ENCODE results near the gene SUOX.
A peak's percentile ranks its signal among the peaks of the same experiment; 100 is the strongest.
"Not testable (repeated sequence)": the region's sequence is repeated elsewhere in the genome, so short reads cannot be mapped to it uniquely, and the experiment has no call there.

SUOX gene

DNA sequence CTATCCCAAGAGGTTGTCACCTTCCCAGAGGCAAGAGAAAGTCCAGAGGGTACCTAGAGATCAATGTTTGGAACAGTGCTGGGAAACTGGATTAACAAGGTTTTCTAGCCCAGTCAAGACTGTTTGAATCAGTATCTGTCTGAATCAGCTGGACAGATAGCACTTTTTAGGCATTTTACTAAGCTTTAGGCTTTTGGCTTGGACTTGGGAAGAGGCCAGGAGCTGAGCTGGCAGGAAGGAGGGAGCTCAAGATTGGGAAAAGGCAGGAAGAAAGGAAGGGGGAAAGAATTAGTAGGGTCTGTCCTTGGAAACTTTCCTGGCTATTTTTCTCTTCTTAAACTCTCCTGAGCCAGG, 32.1 kb downstream of the SUOX start:
- H3K27ac Mint-ChIP-seq: peak overlapping the region; percentile 81
- no peaks in the 10 kb centered on the region for H3K27me3 Mint-ChIP-seq
- H3K4me3 Mint-ChIP-seq: no peak overlapping the region
- peaks cover 25% of the 10 kb centered on the region for H3K4me1 Mint-ChIP-seq
- no peaks in the 10 kb centered on the region for H3K9me3 Mint-ChIP-seq
- peaks cover 14% of the 10 kb centered on the region for H3K36me3 Mint-ChIP-seq

DNA sequence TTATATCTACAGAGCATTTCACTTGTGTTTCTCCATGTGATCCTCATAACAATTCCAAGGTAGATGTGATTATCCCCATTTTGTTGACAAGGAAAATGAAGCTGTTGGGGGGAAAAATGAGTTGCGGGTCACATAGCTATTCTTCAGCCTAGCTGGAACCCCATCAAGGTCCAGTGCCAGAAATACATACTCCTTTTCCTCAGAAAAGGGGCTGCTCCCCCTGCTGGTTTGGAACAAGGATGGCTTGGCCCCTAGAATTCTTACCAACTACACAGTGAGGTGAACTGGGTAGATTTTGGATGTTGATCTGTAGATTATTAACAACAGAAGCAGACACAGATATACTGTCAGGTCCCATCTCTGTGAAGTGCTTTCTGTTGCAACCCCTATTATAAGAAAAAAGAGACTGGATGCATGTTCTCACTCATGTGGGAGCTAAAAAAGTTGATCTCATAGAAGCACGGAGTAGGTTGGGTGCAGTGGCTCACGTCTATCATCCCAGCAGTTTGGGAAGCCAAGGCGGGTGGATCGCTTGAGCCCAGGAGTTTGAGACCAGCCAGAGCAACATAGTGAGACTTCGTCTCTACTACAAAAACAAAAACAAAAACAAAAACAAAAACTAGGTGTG, 32.7 kb downstream of the SUOX start:
- peaks cover 16% of the 10 kb centered on the region for H3K36me3 Mint-ChIP-seq
- no peak overlapping the region for H3K4me3 Mint-ChIP-seq
- peaks cover 25% of the 10 kb centered on the region for H3K4me1 Mint-ChIP-seq
- peak overlapping the region; percentile 19 for H3K27ac Mint-ChIP-seq
- H3K9me3 Mint-ChIP-seq: no peaks in the 10 kb centered on the region
- no peaks in the 10 kb centered on the region for H3K27me3 Mint-ChIP-seq

GRCh38 chr12:56031987-56032386, 34.9 kb downstream of the SUOX start:
- Mint-ChIP-seq H3K27ac (peak overlapping the region; percentile 95), H3K4me3 (peak overlapping the region; percentile 47), H3K4me1 (peaks cover 25% of the 10 kb centered on the region), H3K27me3 (no peaks in the 10 kb centered on the region), H3K36me3 (peaks cover 20% of the 10 kb centered on the region), H3K9me3 (no peaks in the 10 kb centered on the region)

- peak overlapping the region; percentile 73 for H3K27ac Mint-ChIP-seq
- H3K4me1 Mint-ChIP-seq: peaks cover 15% of the 10 kb centered on the region
- no peaks in the 10 kb centered on the region for H3K9me3 Mint-ChIP-seq
- no peaks in the 10 kb centered on the region for H3K27me3 Mint-ChIP-seq
- H3K36me3 Mint-ChIP-seq: peaks cover 18% of the 10 kb centered on the region
- H3K4me3 Mint-ChIP-seq: no peak overlapping the region
Observed at GRCh38 chr12:56034586-56035332, 37.7 kb downstream of the SUOX start.

- Mint-ChIP-seq H3K4me1 (peaks cover 20% of the 10 kb centered on the region), H3K9me3 (no peaks in the 10 kb centered on the region), H3K36me3 (peaks cover 13% of the 10 kb centered on the region), H3K27ac (peak overlapping the region; percentile 67), H3K27me3 (no peaks in the 10 kb centered on the region), H3K4me3 (no peak overlapping the region)
Observed at GRCh38 chr12:56037161-56037560, 40.1 kb downstream of the SUOX start.

GRCh38 chr12:56038022-56038655, 41.1 kb downstream of the SUOX start:
- Mint-ChIP-seq H3K36me3 (peaks cover 16% of the 10 kb centered on the region), H3K27ac (no peak overlapping the region), H3K27me3 (no peaks in the 10 kb centered on the region), H3K4me3 (no peak overlapping the region), H3K4me1 (peaks cover 23% of the 10 kb centered on the region), H3K9me3 (no peaks in the 10 kb centered on the region)

DNA sequence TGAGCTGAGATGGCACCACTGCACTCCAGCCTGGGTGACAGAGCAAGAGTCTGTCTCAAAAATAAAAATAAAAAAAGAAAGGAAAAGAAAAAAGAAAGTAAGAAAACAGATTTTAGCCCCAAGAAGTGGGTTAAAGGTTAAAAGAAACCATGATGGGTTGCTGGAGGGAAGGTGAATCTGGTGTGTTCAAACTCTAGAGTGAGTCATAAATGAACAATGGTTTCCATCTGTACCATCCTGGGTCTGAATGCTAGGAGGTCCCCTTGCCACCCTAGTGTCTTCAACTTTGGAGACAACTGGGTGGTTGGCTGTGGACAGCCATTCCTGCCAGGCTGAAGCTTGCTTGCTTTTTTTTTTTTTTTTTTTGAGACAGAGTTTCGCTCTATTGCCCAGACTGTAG, 43.1 kb downstream of the SUOX start:
- peak overlapping the region; percentile 100 for H3K4me3 Mint-ChIP-seq
- peaks cover 22% of the 10 kb centered on the region for H3K36me3 Mint-ChIP-seq
- no peaks in the 10 kb centered on the region for H3K27me3 Mint-ChIP-seq
- peak overlapping the region; percentile 77 for H3K27ac Mint-ChIP-seq
- H3K9me3 Mint-ChIP-seq: no peaks in the 10 kb centered on the region
- H3K4me1 Mint-ChIP-seq: peaks cover 36% of the 10 kb centered on the region

GRCh38 chr12:56040963-56041551, 44.0 kb downstream of the SUOX start:
- H3K27ac Mint-ChIP-seq: peak overlapping the region; percentile 99
- no peaks in the 10 kb centered on the region for H3K9me3 Mint-ChIP-seq
- H3K36me3 Mint-ChIP-seq: peaks cover 19% of the 10 kb centered on the region
- H3K4me3 Mint-ChIP-seq: peak overlapping the region; percentile 100
- peaks cover 41% of the 10 kb centered on the region for H3K4me1 Mint-ChIP-seq
- H3K27me3 Mint-ChIP-seq: no peaks in the 10 kb centered on the region

GRCh38 chr12:56041552-56042429, 44.7 kb downstream of the SUOX start, which contains the start of gene RPS26:
RPS26 (plus strand) TSS chr12:56041918; CDS start chr12:56042167, 249 bp downstream.
- H3K27me3 Mint-ChIP-seq: no peaks in the 10 kb centered on the region
- peak within 1 kb of the TSS; percentile 99 for H3K27ac Mint-ChIP-seq
- H3K4me3 Mint-ChIP-seq: peak within 1 kb of the TSS; percentile 100
- H3K9me3 Mint-ChIP-seq: no peaks in the 10 kb centered on the region
- peaks cover 48% of the 10 kb centered on the region for H3K4me1 Mint-ChIP-seq
- H3K36me3 Mint-ChIP-seq: peaks cover 19% of the 10 kb centered on the region

GRCh38 chr12:56042430-56042813, 45.3 kb downstream of the SUOX start:
- H3K27me3 Mint-ChIP-seq, H3K9me3 Mint-ChIP-seq: not testable (repeated sequence)
- Mint-ChIP-seq H3K4me1 (peaks cover 54% of the 10 kb centered on the region), H3K27ac (peak overlapping the region; percentile 99), H3K4me3 (peak overlapping the region; percentile 100), H3K36me3 (peaks cover 19% of the 10 kb centered on the region)

DNA sequence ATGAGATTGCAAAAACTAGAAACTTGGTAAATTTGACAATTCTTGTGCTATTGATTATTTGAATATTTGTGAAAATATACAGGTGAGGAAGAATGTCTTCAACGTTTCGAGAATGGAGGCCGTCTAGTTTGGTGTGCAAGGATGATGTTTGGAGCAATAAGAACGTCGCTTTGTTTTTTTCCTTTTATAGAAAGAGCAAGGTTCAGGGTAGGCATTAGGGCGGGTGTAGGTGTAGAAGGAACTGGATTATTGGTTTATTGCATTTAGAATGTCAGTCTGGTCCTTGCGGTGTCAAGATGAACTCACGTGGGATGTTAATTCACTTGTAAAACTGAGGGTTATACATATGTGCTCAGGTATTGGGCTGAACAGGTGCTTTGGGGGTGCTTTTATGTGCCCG, 45.8 kb downstream of the SUOX start:
- H3K4me1 Mint-ChIP-seq: peaks cover 54% of the 10 kb centered on the region
- no peaks in the 10 kb centered on the region for H3K9me3 Mint-ChIP-seq
- H3K4me3 Mint-ChIP-seq: peak overlapping the region; percentile 100
- H3K27me3 Mint-ChIP-seq: no peaks in the 10 kb centered on the region
- peak overlapping the region; percentile 99 for H3K27ac Mint-ChIP-seq
- peaks cover 19% of the 10 kb centered on the region for H3K36me3 Mint-ChIP-seq

DNA sequence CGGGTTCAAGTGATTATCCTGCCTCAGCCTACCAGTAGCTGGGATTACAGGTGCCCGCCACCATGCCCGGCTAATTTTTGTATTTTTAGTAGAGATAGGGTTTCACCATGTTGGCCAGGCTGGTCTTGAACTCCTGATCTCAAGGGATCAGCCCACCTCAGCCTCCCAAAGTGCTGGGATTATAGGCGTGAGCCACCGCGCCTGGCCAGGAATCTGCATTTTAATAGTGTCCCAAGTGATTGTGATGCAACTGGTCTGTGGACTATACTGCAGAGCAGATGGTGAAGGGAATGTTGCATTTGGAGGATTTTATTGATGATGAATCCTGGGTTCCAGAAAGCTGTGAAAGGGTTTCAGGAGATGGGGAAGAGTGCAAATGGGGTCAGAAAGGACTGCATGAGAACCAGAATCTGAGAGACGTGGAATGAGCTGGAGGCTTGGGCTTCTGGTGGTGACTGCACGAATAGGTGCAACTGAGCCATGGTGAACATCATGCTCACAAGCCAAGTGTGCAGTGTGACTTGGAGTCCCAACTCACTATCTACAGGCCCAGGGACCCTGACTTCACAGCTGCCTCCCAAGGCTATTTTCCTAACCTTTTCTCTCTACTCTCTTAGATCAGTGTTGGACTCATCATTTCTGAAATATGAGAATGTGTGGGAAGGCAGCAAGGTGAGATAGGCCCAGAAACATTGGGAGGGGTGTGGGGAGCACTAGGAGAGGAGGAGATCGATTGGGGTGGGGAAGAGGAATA, 49.1 kb downstream of the SUOX start:
- H3K4me3 Mint-ChIP-seq: no peak overlapping the region

DNA sequence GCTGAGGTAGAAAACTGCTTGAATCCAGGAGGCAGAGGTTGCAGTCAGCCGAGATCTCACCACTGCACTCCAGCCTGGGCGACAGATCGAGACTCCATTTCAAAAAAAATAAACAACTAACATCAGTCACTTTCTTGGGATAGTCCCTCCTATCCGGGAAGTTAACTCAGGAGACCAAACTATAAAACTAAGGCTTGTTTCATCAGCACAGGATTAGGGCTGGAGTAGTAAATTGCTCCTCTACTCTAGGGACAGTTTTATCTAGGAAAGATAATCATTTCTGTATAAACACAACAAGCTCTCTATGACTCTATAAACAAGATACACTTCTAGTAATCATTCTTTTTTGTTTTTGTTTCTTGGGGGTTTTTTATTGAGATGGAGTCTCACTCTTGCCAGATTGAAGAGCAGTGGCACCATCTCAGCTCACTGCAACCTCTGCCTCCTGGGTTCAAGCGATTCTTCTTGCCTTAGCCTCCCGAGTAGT, 56.4 kb downstream of the SUOX start:
- peaks cover 2% of the 10 kb centered on the region for H3K36me3 Mint-ChIP-seq
- no peak overlapping the region for H3K4me3 Mint-ChIP-seq
- no peaks in the 10 kb centered on the region for H3K9me3 Mint-ChIP-seq
- H3K27me3 Mint-ChIP-seq: no peaks in the 10 kb centered on the region
- peaks cover 6% of the 10 kb centered on the region for H3K4me1 Mint-ChIP-seq
- no peak overlapping the region for H3K27ac Mint-ChIP-seq

More for the DNA sequence above, 49.1 kb downstream of the SUOX start:
- peaks cover 44% of the 10 kb centered on the region for H3K4me1 Mint-ChIP-seq
- H3K27me3 Mint-ChIP-seq: no peaks in the 10 kb centered on the region
- H3K36me3 Mint-ChIP-seq: peaks cover 19% of the 10 kb centered on the region
- no peaks in the 10 kb centered on the region for H3K9me3 Mint-ChIP-seq
- peak overlapping the region; percentile 61 for H3K27ac Mint-ChIP-seq
